ENCODE results near the gene FARP1.
A peak's percentile ranks its signal among the peaks of the same experiment; 100 is the strongest.

FARP1 gene, protein sequence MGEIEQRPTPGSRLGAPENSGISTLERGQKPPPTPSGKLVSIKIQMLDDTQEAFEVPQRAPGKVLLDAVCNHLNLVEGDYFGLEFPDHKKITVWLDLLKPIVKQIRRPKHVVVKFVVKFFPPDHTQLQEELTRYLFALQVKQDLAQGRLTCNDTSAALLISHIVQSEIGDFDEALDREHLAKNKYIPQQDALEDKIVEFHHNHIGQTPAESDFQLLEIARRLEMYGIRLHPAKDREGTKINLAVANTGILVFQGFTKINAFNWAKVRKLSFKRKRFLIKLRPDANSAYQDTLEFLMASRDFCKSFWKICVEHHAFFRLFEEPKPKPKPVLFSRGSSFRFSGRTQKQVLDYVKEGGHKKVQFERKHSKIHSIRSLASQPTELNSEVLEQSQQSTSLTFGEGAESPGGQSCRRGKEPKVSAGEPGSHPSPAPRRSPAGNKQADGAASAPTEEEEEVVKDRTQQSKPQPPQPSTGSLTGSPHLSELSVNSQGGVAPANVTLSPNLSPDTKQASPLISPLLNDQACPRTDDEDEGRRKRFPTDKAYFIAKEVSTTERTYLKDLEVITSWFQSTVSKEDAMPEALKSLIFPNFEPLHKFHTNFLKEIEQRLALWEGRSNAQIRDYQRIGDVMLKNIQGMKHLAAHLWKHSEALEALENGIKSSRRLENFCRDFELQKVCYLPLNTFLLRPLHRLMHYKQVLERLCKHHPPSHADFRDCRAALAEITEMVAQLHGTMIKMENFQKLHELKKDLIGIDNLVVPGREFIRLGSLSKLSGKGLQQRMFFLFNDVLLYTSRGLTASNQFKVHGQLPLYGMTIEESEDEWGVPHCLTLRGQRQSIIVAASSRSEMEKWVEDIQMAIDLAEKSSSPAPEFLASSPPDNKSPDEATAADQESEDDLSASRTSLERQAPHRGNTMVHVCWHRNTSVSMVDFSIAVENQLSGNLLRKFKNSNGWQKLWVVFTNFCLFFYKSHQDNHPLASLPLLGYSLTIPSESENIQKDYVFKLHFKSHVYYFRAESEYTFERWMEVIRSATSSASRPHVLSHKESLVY

DNA sequence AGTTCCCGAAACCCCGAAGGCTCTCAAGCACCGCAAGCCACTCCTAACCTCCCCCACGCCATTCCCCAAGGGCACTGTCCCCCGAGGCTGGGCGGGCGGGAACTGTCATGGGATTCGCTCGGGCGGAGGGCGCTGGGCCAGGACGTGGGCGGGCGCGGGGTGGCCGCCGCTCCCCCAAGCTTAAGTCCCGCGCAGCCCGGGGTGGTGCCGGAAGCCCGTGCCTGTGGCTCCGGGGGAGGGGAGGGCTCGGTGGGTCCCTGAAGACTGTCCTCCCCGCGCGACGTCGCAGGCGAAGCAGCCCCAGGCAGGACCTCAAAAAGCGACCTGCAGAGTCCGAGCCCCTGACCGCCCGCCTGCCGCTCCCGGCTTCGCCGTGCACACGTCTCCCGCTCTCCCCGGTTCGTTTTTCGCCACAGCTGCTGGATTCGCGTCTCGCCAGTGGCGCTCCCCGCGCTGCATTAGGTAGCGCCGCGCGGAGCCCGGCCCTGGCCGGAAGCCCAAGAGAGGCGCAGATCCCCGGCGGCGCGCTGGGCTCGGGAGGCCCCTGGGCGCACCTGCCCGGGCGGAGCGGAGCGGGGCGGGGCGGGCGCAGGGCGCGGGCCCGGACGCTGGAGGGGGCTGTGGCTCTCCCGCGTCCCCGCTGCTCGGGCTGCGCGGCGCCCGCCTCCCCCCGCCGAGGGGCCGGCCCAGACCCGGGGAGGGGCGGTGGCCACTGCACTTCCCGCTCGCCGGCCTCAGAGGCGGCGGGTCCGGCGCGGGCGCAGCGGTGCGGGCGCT, at the start of gene FARP1:
Gene FARP1, plus strand, starts transcription at position 715 of the 777 bp plus-strand sequence. CDS start 70,149 bp downstream, outside the sequence.
- H3K27me3 ChIP-seq (replicated peaks; ENCODE audit: control insufficient read depth, insufficient read depth, low read length) = no peaks in the 10 kb centered on the region
- H3K9me3 ChIP-seq (ENCODE audit: control insufficient read depth, low read length) = no peaks in the 10 kb centered on the region
- H3K4me1 ChIP-seq (ENCODE audit: control insufficient read depth, insufficient read depth, low read length) = peaks cover 13% of the 10 kb centered on the region
- no peaks in the 10 kb centered on the region for H3K36me3 ChIP-seq (ENCODE audit: control insufficient read depth, insufficient read depth, low read length, severe bottlenecking)
- H3K4me3 ChIP-seq (ENCODE audit: low read length) = peak within 1 kb of the TSS; percentile 90
- peak within 1 kb of the TSS; percentile 89 for H3K9ac ChIP-seq (ENCODE audit: low read length)
- peak; percentile 87 for DNase-seq (ENCODE audit: low read depth)

DNA sequence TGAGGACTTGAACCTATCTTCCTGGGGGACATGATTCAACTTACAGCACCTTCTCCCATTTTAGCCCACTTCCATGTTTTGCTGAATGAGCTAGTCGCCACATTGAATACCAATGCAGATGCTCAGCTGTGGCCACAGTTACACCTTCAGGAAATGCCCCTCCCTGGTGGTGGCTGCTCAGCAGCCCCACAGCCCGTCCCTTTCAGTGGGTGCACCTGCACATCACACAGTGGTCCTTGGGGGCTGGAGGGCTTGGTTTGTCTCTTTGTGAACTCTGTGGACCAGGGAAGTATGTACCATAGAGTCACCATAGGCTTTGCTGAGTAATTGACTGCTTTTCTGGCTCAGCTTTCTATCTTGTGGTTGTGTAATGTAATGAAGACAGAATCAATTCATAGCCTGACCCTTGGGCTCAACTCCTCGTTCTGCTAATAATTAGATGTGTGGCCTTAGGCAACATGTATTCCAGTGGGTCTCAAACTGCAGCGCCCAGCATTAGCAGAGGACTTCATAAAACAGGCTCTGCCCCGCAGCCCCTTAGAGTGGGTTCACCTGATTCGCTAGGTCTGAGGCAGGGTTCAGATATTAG, 48.1 kb upstream of the FARP1 start:
- no peaks in the 10 kb centered on the region for H3K36me3 ChIP-seq (ENCODE audit: control insufficient read depth, insufficient read depth, low read length, severe bottlenecking)

DNA sequence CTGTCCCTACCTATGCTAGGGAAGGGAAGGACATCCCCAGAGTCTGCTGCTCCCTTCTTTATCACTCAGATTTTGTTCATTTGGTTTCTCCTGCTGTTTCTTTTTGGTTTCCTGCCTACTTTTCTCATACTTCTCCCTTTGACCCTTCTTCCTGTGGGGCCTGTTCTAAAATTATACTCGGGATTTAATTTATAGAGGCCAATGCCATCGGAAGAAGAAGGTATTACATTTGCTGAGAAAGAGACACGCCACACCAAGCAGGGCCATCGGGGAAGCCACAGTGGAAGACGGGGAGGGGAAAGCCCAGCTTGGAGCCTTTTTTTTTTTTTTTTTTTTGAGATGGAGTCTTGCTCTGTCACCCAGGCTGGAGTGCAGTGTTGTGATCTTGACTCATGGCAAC, 46.8 kb upstream of the FARP1 start:
- no peaks in the 10 kb centered on the region for H3K9me3 ChIP-seq (ENCODE audit: control insufficient read depth, low read length)
- H3K4me3 ChIP-seq (ENCODE audit: low read length) = no peak overlapping the region
- no peaks in the 10 kb centered on the region for H3K27me3 ChIP-seq (replicated peaks; ENCODE audit: control insufficient read depth, insufficient read depth, low read length)
- no peak for DNase-seq (ENCODE audit: low read depth)
- H3K9ac ChIP-seq (ENCODE audit: low read length) = no peak overlapping the region
- no peaks in the 10 kb centered on the region for H3K36me3 ChIP-seq (ENCODE audit: control insufficient read depth, insufficient read depth, low read length, severe bottlenecking)
- H3K4me1 ChIP-seq (ENCODE audit: control insufficient read depth, insufficient read depth, low read length) = no peaks in the 10 kb centered on the region

More for the DNA sequence above, 48.1 kb upstream of the FARP1 start:
- Histone ChIP-seq H3K4me3 (ENCODE audit: low read length) (no peak overlapping the region), H3K9ac (ENCODE audit: low read length) (no peak overlapping the region), H3K4me1 (ENCODE audit: control insufficient read depth, insufficient read depth, low read length) (peaks cover under 1% of the 10 kb centered on the region), H3K9me3 (ENCODE audit: control insufficient read depth, low read length) (peaks cover 6% of the 10 kb centered on the region), H3K27me3 (replicated peaks; ENCODE audit: control insufficient read depth, insufficient read depth, low read length) (no peaks in the 10 kb centered on the region)
- DNase-seq (ENCODE audit: low read depth) = no peak

DNA sequence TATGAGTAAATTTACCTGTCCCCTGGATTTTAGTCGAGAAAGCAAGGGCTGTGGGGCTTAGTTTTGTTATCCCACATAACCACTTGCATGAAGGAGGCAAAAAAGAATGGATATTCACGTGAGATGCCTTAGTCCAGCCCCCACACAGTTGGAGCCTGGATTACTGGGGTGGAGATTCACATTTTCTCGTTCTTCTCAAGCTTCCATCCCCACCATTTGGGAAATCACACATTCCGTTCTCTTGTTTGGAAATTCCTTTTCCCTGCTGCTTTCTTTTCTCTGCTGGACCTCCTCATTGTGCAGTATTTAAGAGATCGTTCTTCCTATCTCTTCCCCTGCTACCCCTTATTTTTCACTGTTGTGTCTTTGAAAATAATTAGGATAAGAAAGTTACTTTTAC, 45.1 kb upstream of the FARP1 start:
- Histone ChIP-seq H3K9ac (ENCODE audit: low read length) (no peak overlapping the region), H3K9me3 (ENCODE audit: control insufficient read depth, low read length) (no peaks in the 10 kb centered on the region), H3K4me3 (ENCODE audit: low read length) (no peak overlapping the region), H3K4me1 (ENCODE audit: control insufficient read depth, insufficient read depth, low read length) (no peaks in the 10 kb centered on the region), H3K27me3 (replicated peaks; ENCODE audit: control insufficient read depth, insufficient read depth, low read length) (no peaks in the 10 kb centered on the region), H3K36me3 (ENCODE audit: control insufficient read depth, insufficient read depth, low read length, severe bottlenecking) (no peaks in the 10 kb centered on the region)
- no peak for DNase-seq (ENCODE audit: low read depth)

DNA sequence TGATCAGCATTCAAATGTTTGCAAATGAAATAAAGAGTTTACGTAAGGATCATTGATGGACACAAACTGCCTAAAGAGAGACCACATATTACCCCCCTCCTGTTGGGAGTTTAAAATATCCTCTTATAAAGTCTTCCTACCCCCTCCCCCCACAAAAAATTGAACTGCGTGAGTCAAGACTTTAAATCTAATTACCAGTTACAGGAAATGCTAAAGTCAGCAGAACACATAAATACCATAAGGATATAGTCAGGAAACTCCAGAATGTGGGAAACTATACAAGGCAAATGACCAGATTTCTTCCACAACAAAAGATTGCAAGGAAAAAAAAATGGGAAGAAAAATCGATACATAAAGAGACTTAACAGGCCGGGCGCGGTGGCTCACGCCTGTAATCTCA, 44.4 kb upstream of the FARP1 start:
- H3K27me3 ChIP-seq (replicated peaks; ENCODE audit: control insufficient read depth, insufficient read depth, low read length) = no peaks in the 10 kb centered on the region

DNA sequence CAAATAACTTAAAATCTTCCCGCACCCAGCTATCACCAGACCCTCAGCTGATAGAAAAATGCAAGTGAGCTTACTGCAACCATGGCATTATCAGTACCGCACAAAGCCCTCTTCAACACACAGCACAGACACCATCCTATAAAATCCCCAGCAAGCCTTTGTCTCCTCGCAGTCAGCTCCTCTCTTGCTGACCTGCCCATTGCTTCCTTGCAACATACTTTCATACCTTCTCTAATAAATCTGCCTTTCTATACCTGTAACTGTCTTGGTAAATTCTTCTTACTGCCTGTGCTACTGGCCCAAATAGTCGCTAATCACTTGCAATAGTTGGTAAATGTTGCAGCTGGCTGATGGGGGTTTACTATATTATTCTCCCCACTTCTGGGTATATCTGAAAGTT, 43.3 kb upstream of the FARP1 start:
- Histone ChIP-seq H3K9ac (ENCODE audit: low read length) (no peak overlapping the region), H3K9me3 (ENCODE audit: control insufficient read depth, low read length) (no peaks in the 10 kb centered on the region)

More for the DNA sequence above, 44.4 kb upstream of the FARP1 start:
- DNase-seq (ENCODE audit: low read depth) = peak; percentile 51
- H3K36me3 ChIP-seq (ENCODE audit: control insufficient read depth, insufficient read depth, low read length, severe bottlenecking) = no peaks in the 10 kb centered on the region
- no peak overlapping the region for H3K9ac ChIP-seq (ENCODE audit: low read length)
- H3K4me3 ChIP-seq (ENCODE audit: low read length) = no peak overlapping the region
- H3K4me1 ChIP-seq (ENCODE audit: control insufficient read depth, insufficient read depth, low read length) = no peaks in the 10 kb centered on the region
- no peaks in the 10 kb centered on the region for H3K9me3 ChIP-seq (ENCODE audit: control insufficient read depth, low read length)

DNA sequence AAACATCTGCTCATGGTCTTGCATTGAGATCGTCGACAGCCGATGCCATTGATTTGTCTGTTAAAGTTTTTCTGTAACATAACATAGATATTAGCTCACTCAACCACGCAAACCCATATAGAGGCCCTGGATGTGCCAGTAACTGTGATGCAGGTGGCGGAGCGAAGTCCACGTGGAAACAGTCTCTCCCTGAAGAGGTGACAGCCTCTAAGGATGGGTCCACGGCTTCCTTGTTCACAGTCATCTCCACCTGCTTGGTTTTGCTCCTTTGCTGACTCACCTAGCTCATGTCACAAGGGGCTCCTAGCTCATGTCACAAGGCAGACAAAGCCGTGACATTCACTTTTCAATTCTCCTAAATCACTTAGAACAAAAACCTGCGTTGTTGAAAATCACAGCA, 42.4 kb upstream of the FARP1 start:
- no peaks in the 10 kb centered on the region for H3K4me1 ChIP-seq (ENCODE audit: control insufficient read depth, insufficient read depth, low read length)
- no peak for DNase-seq (ENCODE audit: low read depth)
- no peak overlapping the region for H3K9ac ChIP-seq (ENCODE audit: low read length)
- no peaks in the 10 kb centered on the region for H3K9me3 ChIP-seq (ENCODE audit: control insufficient read depth, low read length)
- no peak overlapping the region for H3K4me3 ChIP-seq (ENCODE audit: low read length)
- H3K36me3 ChIP-seq (ENCODE audit: control insufficient read depth, insufficient read depth, low read length, severe bottlenecking) = no peaks in the 10 kb centered on the region
- H3K27me3 ChIP-seq (replicated peaks; ENCODE audit: control insufficient read depth, insufficient read depth, low read length) = no peaks in the 10 kb centered on the region

More for the DNA sequence above, 43.3 kb upstream of the FARP1 start:
- no peaks in the 10 kb centered on the region for H3K27me3 ChIP-seq (replicated peaks; ENCODE audit: control insufficient read depth, insufficient read depth, low read length)
- DNase-seq (ENCODE audit: low read depth) = no peak
- no peaks in the 10 kb centered on the region for H3K4me1 ChIP-seq (ENCODE audit: control insufficient read depth, insufficient read depth, low read length)
- no peaks in the 10 kb centered on the region for H3K36me3 ChIP-seq (ENCODE audit: control insufficient read depth, insufficient read depth, low read length, severe bottlenecking)
- H3K4me3 ChIP-seq (ENCODE audit: low read length) = no peak overlapping the region

DNA sequence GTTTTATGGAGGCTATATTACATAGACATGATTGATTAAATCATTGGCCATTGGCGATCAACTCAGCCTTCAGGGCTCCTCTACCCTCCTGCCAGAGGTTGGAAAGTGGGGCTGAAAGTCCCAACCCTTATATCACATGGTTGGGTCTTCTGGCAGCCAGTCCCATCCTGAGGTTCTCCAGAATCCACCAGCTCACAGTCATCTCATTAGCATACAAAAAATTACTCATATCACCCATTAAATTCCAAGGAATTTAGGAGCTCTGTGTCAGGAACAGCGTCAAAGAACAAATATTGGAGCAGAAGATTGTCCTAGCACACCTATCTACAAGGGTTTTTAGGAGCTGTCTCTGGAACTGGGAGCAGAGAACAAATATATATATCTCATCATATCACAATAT, 39.4 kb upstream of the FARP1 start:
- DNase-seq (ENCODE audit: low read depth) = no peak
- Histone ChIP-seq H3K27me3 (replicated peaks; ENCODE audit: control insufficient read depth, insufficient read depth, low read length) (no peaks in the 10 kb centered on the region), H3K4me1 (ENCODE audit: control insufficient read depth, insufficient read depth, low read length) (no peaks in the 10 kb centered on the region)

DNA sequence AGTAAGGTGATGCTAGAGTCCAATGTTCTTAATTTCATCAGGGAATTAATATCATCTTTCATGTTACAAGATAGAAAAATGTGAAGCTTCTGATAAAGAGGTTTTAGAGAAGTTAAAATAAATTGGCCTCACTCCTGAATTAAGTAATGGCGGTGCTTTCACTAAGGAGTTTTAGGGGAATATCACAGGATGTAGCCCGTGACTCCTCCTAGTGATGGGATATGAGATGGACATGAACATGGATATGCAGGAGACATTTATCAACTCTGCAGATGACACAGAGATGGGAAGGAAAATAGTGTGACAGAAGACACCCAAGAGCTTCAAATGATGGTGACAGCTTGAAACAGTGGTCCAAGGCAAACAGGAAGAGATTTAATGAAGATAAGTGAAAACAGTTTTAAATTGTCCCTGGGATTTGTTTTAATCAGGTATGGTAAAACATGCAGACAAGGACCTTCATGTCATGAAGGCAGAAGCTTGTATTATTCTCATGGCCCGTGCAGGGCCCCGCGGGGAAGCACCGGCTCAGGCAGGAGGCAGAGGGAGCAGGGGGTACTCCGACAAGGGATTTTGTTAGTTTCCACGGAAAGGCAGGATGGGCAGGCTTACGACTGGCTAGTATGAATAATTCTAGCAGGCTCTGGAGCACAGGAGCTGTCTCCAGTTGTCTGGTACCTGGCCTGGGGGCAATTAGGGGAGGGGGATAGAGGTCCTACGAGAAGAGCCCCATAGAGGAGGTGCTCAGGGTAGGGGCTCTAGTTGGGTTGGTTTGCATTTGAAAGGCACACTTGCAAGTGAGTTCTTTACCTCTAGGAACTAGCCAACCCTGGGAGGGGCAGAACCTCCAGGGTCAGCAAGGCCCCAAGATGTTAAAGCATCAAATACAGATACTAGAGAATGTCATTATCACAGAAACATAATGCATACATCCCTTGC, 38.7 kb upstream of the FARP1 start:
- Histone ChIP-seq H3K4me1 (ENCODE audit: control insufficient read depth, insufficient read depth, low read length) (no peaks in the 10 kb centered on the region), H3K4me3 (ENCODE audit: low read length) (no peak overlapping the region), H3K27me3 (replicated peaks; ENCODE audit: control insufficient read depth, insufficient read depth, low read length) (no peaks in the 10 kb centered on the region), H3K9me3 (ENCODE audit: control insufficient read depth, low read length) (no peaks in the 10 kb centered on the region), H3K9ac (ENCODE audit: low read length) (no peak overlapping the region), H3K36me3 (ENCODE audit: control insufficient read depth, insufficient read depth, low read length, severe bottlenecking) (no peaks in the 10 kb centered on the region)
- DNase-seq (ENCODE audit: low read depth) = no peak

More for the DNA sequence above, 39.4 kb upstream of the FARP1 start:
- H3K36me3 ChIP-seq (ENCODE audit: control insufficient read depth, insufficient read depth, low read length, severe bottlenecking) = no peaks in the 10 kb centered on the region
- H3K9me3 ChIP-seq (ENCODE audit: control insufficient read depth, low read length) = no peaks in the 10 kb centered on the region
- H3K4me3 ChIP-seq (ENCODE audit: low read length) = no peak overlapping the region
- no peak overlapping the region for H3K9ac ChIP-seq (ENCODE audit: low read length)

DNA sequence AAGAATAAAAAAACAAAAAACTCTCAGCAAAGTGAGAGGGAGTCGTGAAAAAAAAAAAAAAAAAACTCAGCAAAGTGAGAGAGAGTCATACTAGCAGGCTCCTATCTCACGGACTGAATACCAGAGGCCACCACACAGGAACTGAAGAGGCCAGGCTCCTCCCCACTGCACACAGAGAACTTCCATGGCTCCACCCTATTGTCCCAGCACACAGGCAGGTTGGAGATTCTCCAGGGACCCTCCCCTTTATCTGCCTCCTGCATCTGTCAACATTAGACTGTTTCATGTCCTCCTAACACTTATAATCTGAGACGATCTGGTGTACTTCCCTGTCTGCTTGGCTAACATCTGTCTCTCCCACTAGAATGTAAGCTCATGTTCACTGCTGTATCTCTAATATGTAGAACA, 37.0 kb upstream of the FARP1 start:
- no peaks in the 10 kb centered on the region for H3K9me3 ChIP-seq (ENCODE audit: control insufficient read depth, low read length)
- no peaks in the 10 kb centered on the region for H3K27me3 ChIP-seq (replicated peaks; ENCODE audit: control insufficient read depth, insufficient read depth, low read length)
- no peaks in the 10 kb centered on the region for H3K4me1 ChIP-seq (ENCODE audit: control insufficient read depth, insufficient read depth, low read length)
- no peak overlapping the region for H3K4me3 ChIP-seq (ENCODE audit: low read length)
- H3K36me3 ChIP-seq (ENCODE audit: control insufficient read depth, insufficient read depth, low read length, severe bottlenecking) = no peaks in the 10 kb centered on the region
- no peak overlapping the region for H3K9ac ChIP-seq (ENCODE audit: low read length)
- DNase-seq (ENCODE audit: low read depth) = peak; percentile 50

Measured in adipocyte (in vitro differentiated cells).